Spinal cord (tissue), 10 donors: ENCODE measurements around the gene NXF2B. TPM values are rescaled to one million over a fixed set of nuclear protein-coding genes. Genes with fewer than 3 reads are reported as not detected.
"Not testable (repeated sequence)": the region's sequence is repeated elsewhere in the genome, so short reads cannot be mapped to it uniquely, and the experiment has no call there.

Source experiments
- DNase-seq, 6 donors: peaks; one replicate each; pipeline versions ENCODE4 v3.0.0 to v3.0.0-alpha.2; 2013 to 2015; ENCODE audit warnings: low spot score in 6 of 6, low read depth in 4 of 6
- H3K27ac ChIP-seq: one replicate; pipeline ENCODE4 v1.5.1; 2013; ENCODE audit warnings: low read depth, low read length, control low read depth
- H3K27me3 ChIP-seq: one replicate; pipeline ENCODE4 v1.6.1; 2013; ENCODE audit warnings: low read length; ENCODE audit not compliant: control insufficient read depth, insufficient read depth
- H3K36me3 ChIP-seq: one replicate; pipeline ENCODE4 v1.6.1; 2013; ENCODE audit warnings: low read length; ENCODE audit not compliant: control insufficient read depth, insufficient read depth
- H3K4me1 ChIP-seq: one replicate; pipeline ENCODE4 v1.6.1; 2013; ENCODE audit warnings: low read length; ENCODE audit not compliant: control insufficient read depth, insufficient read depth
- H3K4me3 ChIP-seq: one replicate; pipeline ENCODE4 v1.5.1; 2013; ENCODE audit warnings: low read depth, low read length, control low read depth
- H3K9me3 ChIP-seq: one replicate; pipeline ENCODE4 v1.6.1; 2013; ENCODE audit warnings: low read length; ENCODE audit not compliant: control insufficient read depth, insufficient read depth
- WGBS: methylation state at CpG from one replicate; pipeline ENCODE4 v1.1.5; 2013; ENCODE audit warnings: missing lambda C conversion rate; ENCODE audit not compliant: insufficient coverage; 5-methylcytosine and 5-hydroxymethylcytosine counted together
- long read RNA-seq, 4 donors: transcript quantifications; one replicate each; lab custom pipeline, GENCODE V29; 2026
- polyA plus RNA-seq, 2 donors: library from polyadenylated mRNA; unstranded; fragments of 120-200 nt; gene quantifications; one replicate each; pipeline ENCODE4 v1.2.1, GENCODE V29; 2013; ENCODE audit not compliant: insufficient read length in 2 of 2
- total RNA-seq, 2 donors: library from RNA; depleted of rRNA in 1 of 2; stranded (reverse); fragments of 120-200 nt in 1 of 2; fragments of >200 nt in 1 of 2; gene quantifications; one replicate each; pipeline versions ENCODE4 v1.2.3 to v1.2.4, GENCODE V29; 2013 to 2014
- donor health status: healthy.

NXF2B gene
- total RNA-seq (under 1 TPM in 1 of 2 donors, not detected in 1; 0.28 TPM), polyA plus RNA-seq (1 to 10 TPM in 1 of 2 donors, under 1 TPM in 1; 0.46 to 1.2 TPM)
- long read RNA-seq, donor 1 = 0 reads
- long read RNA-seq, donor 2 = 0 reads
- long read RNA-seq, donor 3 = 0 reads
- long read RNA-seq, donor 4 = 0 reads

GRCh38 chrX:102439908-102440307 lies at the start of gene NXF2B:
TSS of gene NXF2B (minus strand) at chrX:102440008. CDS start at chrX:102380036, 59,972 bp downstream.
- not testable (repeated sequence) for H3K4me3 ChIP-seq, H3K4me1 ChIP-seq, H3K27ac ChIP-seq, H3K27me3 ChIP-seq, H3K36me3 ChIP-seq, DNase-seq, H3K9me3 ChIP-seq
- WGBS = no CpG with 5 or more reads among the region's 11 CpGs

DNA sequence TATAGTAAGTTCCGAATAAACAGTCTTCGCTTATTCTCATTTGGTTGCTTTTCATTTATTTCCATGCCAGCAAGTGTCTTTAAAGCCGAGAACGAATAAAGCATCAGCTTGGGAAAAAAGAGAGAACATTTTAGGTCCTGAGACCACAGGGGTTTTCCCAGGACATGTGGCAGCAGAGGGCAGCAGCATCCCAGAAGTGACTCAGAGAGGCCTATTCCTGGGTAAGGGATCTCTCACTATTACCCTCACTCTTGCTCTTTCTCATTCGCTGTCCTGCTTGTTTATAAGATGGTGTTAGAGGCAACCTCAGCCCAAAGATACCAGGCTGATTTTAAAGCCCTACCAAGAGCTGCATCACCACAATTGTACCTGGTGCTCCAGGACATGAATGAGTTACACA lies 39.0 kb upstream of the NXF2B start:
- H3K4me1 ChIP-seq, H3K9me3 ChIP-seq, H3K27me3 ChIP-seq, DNase-seq, H3K36me3 ChIP-seq, H3K4me3 ChIP-seq, H3K27ac ChIP-seq: not testable (repeated sequence)
- WGBS = no CpG with 5 or more reads among the region's 5 CpGs

DNA sequence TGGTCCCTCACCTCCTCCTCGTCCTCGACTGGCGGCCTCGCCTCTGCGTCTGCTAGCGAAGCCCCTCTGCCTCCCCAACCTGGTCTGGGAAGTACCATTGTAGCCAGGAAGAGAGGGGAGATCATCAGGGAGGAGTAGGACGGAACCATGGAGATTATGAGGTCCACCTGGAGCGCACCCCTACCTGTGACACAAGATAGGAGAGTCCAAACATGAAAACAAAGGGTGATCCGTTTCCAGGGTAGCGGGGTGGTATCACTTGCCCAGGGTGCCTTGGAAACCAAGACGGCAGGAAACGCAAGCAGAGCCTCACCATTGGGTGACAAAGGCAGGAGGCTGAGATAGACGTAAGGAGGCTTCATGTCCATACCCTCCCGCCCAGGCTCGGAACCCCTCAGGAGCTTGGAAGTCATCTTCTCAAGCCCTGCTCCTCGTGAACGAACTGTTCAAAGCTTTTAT lies 32.0 kb upstream of the NXF2B start, which contains the start of gene TCP11X2:
Gene TCP11X2, minus strand, starts transcription at position 51 of the 459 bp plus-strand sequence.
- not testable (repeated sequence) for H3K27ac ChIP-seq, H3K4me1 ChIP-seq, DNase-seq, H3K36me3 ChIP-seq, H3K4me3 ChIP-seq, H3K27me3 ChIP-seq, H3K9me3 ChIP-seq
- no CpG with 5 or more reads among the region's 17 CpGs for WGBS

- not testable (repeated sequence) for H3K9me3 ChIP-seq, H3K27ac ChIP-seq, H3K4me3 ChIP-seq, H3K27me3 ChIP-seq, H3K4me1 ChIP-seq, DNase-seq, H3K36me3 ChIP-seq
- whole genome bisulfite sequencing = no CpG with 5 or more reads among the region's 3 CpGs
Observed at GRCh38 chrX:102470215-102470614, 30.4 kb upstream of the NXF2B start.

- not testable (repeated sequence) for H3K4me1 ChIP-seq, H3K27me3 ChIP-seq, H3K4me3 ChIP-seq, DNase-seq, H3K27ac ChIP-seq, H3K9me3 ChIP-seq, H3K36me3 ChIP-seq
- WGBS = no CpG with 5 or more reads among the region's 4 CpGs
Observed at GRCh38 chrX:102458615-102459014, 18.8 kb upstream of the NXF2B start.

DNA sequence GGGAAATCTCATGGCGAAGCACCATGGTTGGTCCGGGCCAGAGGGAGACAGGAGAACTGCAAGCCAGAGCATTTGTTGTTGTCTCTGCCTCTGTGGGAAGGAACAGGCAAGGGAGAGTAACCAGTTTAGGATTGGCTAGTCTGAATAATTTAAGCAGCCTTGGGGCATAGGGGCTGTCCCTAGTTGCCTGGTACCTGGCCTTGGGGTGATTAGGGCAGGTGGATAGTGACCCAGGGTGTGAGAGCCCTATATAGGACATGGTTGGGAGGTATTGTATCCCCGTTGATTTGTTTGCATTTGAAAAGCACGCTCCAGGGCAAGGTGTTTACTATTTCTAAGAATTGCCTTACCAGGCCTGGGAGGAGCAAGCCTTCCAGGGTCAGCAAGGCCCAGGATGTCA lies 25.3 kb downstream of the NXF2B start:
- no CpG with 5 or more reads among the region's 4 CpGs for WGBS
- H3K36me3 ChIP-seq, H3K4me3 ChIP-seq, H3K27ac ChIP-seq, H3K9me3 ChIP-seq, DNase-seq, H3K4me1 ChIP-seq, H3K27me3 ChIP-seq: not testable (repeated sequence)

GRCh38 chrX:102345916-102346315 lies 93.9 kb downstream of the NXF2B start:
- peaks cover 2% of the 10 kb centered on the region for H3K27me3 ChIP-seq
- H3K27ac ChIP-seq = no peak overlapping the region
- WGBS = 100% methylated on average over 1 of the region's 3 CpGs
- no peaks in the 10 kb centered on the region for H3K4me1 ChIP-seq
- peaks cover 3% of the 10 kb centered on the region for H3K9me3 ChIP-seq
- H3K4me3 ChIP-seq = no peak overlapping the region
- DNase-seq = peak in 5 of 6 donors; percentile 7 to 76 (median 45)
- no peaks in the 10 kb centered on the region for H3K36me3 ChIP-seq

DNA sequence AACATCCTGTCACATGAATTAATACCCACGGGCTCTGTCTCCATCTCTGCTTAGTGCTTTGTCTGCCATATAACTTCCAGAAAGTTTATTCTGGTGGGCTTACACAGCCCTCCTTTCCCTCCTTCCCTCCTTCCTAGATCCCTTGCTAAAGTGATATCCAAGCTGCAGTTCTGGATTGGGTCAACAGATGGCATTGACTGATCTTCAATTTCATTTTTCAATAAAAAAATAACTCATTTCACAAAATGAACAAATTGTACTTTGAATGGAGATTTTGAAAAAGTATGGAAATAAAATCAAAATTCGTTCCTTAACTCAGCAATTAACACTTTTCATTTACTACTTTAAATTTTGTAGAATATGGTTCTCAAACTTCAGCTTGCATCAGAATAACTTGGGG lies 97.9 kb downstream of the NXF2B start:
- H3K27ac ChIP-seq = no peak overlapping the region
- no peaks in the 10 kb centered on the region for H3K4me1 ChIP-seq
- no peak for DNase-seq
- no peaks in the 10 kb centered on the region for H3K36me3 ChIP-seq
- no peak overlapping the region for H3K4me3 ChIP-seq
- H3K9me3 ChIP-seq = no peaks in the 10 kb centered on the region
- H3K27me3 ChIP-seq = peaks cover 11% of the 10 kb centered on the region
- 33% methylated on average over 1 of the region's 2 CpGs for WGBS

DNA sequence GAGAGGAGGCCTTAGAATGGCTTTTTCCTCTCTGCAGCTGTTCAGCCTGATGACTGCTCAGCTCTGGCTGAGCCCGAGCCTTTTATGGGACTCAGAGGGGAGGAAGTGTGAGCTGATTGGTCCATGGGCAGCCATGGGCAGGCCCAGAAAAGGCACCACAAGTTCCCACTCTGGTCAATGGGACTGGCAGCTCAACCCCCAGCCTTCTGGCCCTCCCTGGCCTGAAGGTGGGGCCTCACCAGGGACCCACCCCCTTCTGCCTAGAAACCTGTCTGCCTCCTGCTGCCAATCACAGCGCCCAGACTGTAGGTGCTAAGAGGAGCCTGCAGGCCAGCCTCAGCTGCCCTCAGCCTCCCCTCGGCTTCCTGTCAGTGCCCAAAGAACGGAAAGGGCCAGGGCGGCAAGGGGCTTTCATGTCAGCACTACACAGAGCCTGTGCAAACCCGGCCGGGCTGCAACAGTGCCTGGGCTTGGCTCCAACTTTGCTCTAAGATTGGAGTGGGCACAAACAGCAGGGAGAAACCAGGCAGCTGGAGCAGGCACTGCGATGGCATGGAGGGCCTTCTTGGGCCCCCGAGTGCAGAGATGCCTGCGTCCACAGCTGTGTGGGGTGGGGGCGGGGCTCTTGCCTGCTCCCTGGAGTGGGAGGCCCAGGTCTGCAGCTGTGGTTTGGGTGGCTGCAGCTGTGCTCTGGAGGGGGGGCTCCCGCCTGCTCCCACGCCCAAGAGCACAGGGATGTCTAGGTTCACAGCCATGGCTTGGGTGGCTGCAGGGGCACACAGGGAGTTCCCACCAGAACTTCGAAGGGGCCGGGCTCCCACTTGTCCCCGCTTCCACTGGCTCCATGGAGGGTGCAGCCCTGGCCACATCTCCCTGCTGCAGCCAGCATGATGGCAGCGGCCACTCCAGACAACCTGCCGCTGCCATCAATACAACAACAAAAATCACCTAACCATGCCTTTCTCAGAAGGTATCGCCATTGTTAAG lies 100.2 kb downstream of the NXF2B start:
- peaks cover 11% of the 10 kb centered on the region for H3K27me3 ChIP-seq
- no peak overlapping the region for H3K4me3 ChIP-seq
- H3K36me3 ChIP-seq = no peaks in the 10 kb centered on the region
- H3K27ac ChIP-seq = no peak overlapping the region
- 65% methylated on average over 15 of the region's 19 CpGs for WGBS
- H3K4me1 ChIP-seq = no peaks in the 10 kb centered on the region
- no peak for DNase-seq
- H3K9me3 ChIP-seq = no peaks in the 10 kb centered on the region
